PC-9 (cell line): ENCODE data around the gene CNGB1.

ENCODE experiments used
- EZH2 ChIP-seq: fragments of 200-600 bp; sonication (generic); IDR thresholded peaks from 2 replicates; pipeline ENCODE4 v1.8.0; 2017; ENCODE audit warnings: antibody characterized with exemption, low read depth
- TF ChIP-seq, protein P1 (sequence below): fragments of 200-600 bp; sonication (generic); conservative IDR thresholded peaks from 2 replicates; pipeline ENCODE4 v1.6.1; 2017; ENCODE audit warnings: mixed run types, antibody characterized with exemption, mild to moderate bottlenecking, moderate library complexity

DNA sequence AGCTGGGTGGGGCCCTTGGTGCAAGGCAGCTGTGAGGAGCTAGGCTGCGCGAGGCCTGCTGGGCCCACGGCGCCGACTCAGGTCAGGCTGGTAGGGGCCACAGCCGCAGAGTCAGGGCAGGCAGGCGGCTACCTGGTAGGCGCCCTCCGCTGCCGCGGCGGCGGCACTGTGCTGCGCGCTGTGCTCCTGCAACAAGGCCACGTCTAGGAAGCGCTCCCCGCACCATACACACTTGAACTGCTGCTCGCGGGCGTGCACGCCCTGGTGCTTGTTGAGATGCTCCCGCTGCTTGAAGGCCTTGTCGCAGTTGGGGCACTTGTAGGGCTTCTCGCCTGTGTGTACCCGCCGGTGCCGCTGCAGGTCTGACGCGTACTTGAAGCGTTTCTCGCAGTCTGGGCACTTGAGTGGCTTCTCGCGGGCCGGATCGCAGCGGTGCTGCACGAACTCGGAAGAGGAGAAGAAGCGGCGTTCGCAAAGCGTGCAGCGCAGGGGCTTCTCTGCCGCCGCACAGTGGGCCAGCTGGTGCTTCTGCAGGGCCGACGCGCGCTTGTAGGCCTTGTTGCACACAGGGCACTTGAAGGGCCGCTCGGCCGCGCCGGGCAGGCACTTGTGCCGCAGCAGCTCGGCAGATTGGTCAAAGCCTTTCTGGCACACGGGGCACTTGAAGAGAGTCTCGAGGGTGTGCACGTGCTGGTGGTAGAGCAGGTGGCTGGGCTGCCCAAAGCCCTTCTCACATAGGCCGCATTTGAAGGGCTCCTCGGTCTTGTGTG lies 25.7 kb upstream of the CNGB1 start:
- no peak for TF ChIP-seq EZH2
- TF ChIP-seq, protein P1, sequence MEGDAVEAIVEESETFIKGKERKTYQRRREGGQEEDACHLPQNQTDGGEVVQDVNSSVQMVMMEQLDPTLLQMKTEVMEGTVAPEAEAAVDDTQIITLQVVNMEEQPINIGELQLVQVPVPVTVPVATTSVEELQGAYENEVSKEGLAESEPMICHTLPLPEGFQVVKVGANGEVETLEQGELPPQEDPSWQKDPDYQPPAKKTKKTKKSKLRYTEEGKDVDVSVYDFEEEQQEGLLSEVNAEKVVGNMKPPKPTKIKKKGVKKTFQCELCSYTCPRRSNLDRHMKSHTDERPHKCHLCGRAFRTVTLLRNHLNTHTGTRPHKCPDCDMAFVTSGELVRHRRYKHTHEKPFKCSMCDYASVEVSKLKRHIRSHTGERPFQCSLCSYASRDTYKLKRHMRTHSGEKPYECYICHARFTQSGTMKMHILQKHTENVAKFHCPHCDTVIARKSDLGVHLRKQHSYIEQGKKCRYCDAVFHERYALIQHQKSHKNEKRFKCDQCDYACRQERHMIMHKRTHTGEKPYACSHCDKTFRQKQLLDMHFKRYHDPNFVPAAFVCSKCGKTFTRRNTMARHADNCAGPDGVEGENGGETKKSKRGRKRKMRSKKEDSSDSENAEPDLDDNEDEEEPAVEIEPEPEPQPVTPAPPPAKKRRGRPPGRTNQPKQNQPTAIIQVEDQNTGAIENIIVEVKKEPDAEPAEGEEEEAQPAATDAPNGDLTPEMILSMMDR = no peak
